Tibial nerve (tissue), 4 donors: ENCODE measurements around the gene NEU4.

Experiments
- CTCF ChIP-seq, 5 experiments: fragments of 200-600 bp in 3 of 5; fragments of 450-650 bp in 2 of 5; sonication (generic) in 3 of 5; IDR thresholded peaks; one replicate each; pipeline ENCODE4 v1.5.1; 2016 to 2019; ENCODE audit warnings: antibody characterized with exemption in 5 of 5, mild to moderate bottlenecking in 3 of 5, moderate library complexity in 2 of 5
- EP300 ChIP-seq, 2 donors: sonication (generic); formaldehyde crosslinking; IDR thresholded peaks; one replicate each; pipeline ENCODE4 v1.6.1; 2017; ENCODE audit warnings: antibody characterized with exemption in 2 of 2, mild to moderate bottlenecking in 1 of 2
- POLR2A ChIP-seq, 2 donors: fragments of 450-650 bp; IDR thresholded peaks; one replicate each; pipeline ENCODE4 v1.6.1; 2017; ENCODE audit warnings: antibody characterized with exemption in 2 of 2, mild to moderate bottlenecking in 2 of 2, moderate library complexity in 2 of 2

DNA sequence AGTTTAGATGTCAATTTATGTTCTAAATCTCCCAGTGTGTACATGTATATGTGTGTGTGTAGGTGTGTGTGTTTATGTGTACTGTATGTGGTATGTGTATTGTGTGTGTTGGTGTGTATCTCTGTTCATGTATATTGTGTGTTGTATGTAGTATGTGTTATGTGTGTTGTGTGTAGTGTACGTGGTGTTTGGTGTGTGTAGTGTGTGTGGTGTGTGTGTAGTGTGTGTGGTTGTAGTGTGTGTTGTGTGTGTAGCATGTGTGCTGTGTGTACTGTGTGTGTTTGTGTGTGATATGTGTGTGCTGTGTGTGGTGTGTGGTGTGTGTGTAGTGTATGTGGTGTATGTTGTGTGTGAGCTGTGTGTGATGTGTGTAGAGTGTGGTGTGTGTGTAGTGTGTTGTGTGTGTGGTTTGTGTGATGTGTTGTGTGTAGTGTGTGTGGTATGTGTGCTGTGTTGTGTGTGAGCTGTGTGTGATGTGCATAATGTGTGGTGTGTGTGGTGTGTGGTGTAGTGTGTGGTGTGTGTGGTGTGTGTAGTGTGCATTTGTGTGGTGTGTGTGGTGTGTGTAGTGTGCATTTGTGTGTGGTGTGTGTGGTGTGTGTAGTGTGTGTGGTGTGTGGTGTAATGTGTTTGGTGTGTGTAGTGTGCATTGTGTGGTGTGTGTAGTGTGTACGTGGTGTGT is 55.3 kb downstream of the NEU4 start:
- TF ChIP-seq CTCF (IDR thresholded peaks at IDR 0.05) (no peak), POLR2A (IDR thresholded peaks at IDR 0.05) (no peak), EP300 (IDR thresholded peaks at IDR 0.05) (no peak)
